Activated T-cell treated with anti-CD3 and anti-CD28 coated beads, Interleukin-2, amount 50 U/mL, for 1 hour (primary cell): ENCODE data around the gene CDH15.

Experiments used
- DNase-seq: peaks from one replicate; pipeline ENCODE4 v3.0.0-alpha.2; 2020

CDH15 gene

GRCh38 chr16:89189358-89190025 is 17.9 kb downstream of the CDH15 start:
- no peak for DNase-seq

GRCh38 chr16:89190150-89190958 is 18.8 kb downstream of the CDH15 start:
- DNase-seq = no peak

GRCh38 chr16:89191033-89191900 is 19.7 kb downstream of the CDH15 start:
- no peak for DNase-seq

- DNase-seq = no peak
Measured at GRCh38 chr16:89191901-89192185, 20.3 kb downstream of the CDH15 start.

GRCh38 chr16:89192186-89192955 is 20.8 kb downstream of the CDH15 start:
- DNase-seq = peak; percentile 78

GRCh38 chr16:89192956-89193575 is 21.5 kb downstream of the CDH15 start:
- DNase-seq = no peak

GRCh38 chr16:89193576-89194293 is 22.2 kb downstream of the CDH15 start:
- no peak for DNase-seq

- no peak for DNase-seq
Measured at GRCh38 chr16:89194340-89195311, 23.1 kb downstream of the CDH15 start.

- no peak for DNase-seq
Measured at GRCh38 chr16:89195521-89196171, 24.1 kb downstream of the CDH15 start.

GRCh38 chr16:89197033-89197632 is 25.6 kb downstream of the CDH15 start:
- no peak for DNase-seq

- no peak for DNase-seq
Measured at GRCh38 chr16:89197633-89198416, 26.3 kb downstream of the CDH15 start.

GRCh38 chr16:89198417-89199240 is 27.1 kb downstream of the CDH15 start:
- DNase-seq = no peak

GRCh38 chr16:89199241-89200123 is 27.9 kb downstream of the CDH15 start:
- DNase-seq = no peak

- no peak for DNase-seq
Measured at GRCh38 chr16:89200124-89200849, 28.7 kb downstream of the CDH15 start, which contains the start of gene SLC22A31. SLC22A31 (minus strand) TSS chr16:89200537; CDS start chr16:89200501, 36 bp downstream.

- no peak for DNase-seq
Measured at GRCh38 chr16:89200850-89201411, 29.4 kb downstream of the CDH15 start.
